A549 (cell line): ENCODE results near the gene RDH11. TPM values are rescaled to one million over a fixed set of nuclear protein-coding genes. Genes with fewer than 3 reads are reported as not detected.

Experiments used
- ATAC-seq, 2 experiments: fragments of 200-7000 bp in 1 of 2; fragments of >200 bp in 1 of 2; cut with Nextera tagmentation in 1 of 2; cut with Tn5 transposase in 1 of 2; 3 replicates each; pipeline versions ENCODE4 v1.8.0 to v1.9.1; 2018 to 2020; ENCODE audit warnings: mild to moderate bottlenecking in 1 of 2, moderate library complexity in 1 of 2
- CTCF ChIA-PET: fragments of 300-600 bp; sonication (Branson Sonifier 250); formaldehyde crosslinking; extraction: SDS; loops from one replicate; lab custom pipeline; 2021; ENCODE audit warnings: antibody characterized with exemption, inconsistent platforms; lab: Yijun Ruan, JAX
- POLR2A ChIA-PET: fragments of 350-600 bp; formaldehyde crosslinking; extraction: SDS; loops from one replicate; lab custom pipeline; 2021; ENCODE audit warnings: antibody characterized with exemption, inconsistent platforms; lab: Yijun Ruan, JAX
- DNase-seq, 2 experiments: peaks; one replicate each; pipeline versions ENCODE4 v3.0.0 to v3.0.0-alpha.2; 2011 to 2016; ENCODE audit warnings: low read depth in 1 of 2, low spot score in 1 of 2
- FAIRE-seq: peaks from 2 replicates; lab custom pipeline; 2011; peaks lifted over from hg19 to GRCh38; lab: Jason Lieb, UNC
- H3K27ac ChIP-seq, 2 experiments: fragments of >200 bp; sonication (Bioruptor Twin); formaldehyde crosslinking; 3 replicates each; pipeline ENCODE4 v1.5.1; 2016 to 2017
- H3K4me1 ChIP-seq: fragments of >200 bp; sonication (Bioruptor Twin); formaldehyde crosslinking; 3 replicates; pipeline ENCODE4 v1.6.1; 2016
- H3K4me2 ChIP-seq: fragments of >200 bp; sonication (Bioruptor Twin); formaldehyde crosslinking; 3 replicates; pipeline ENCODE4 v1.6.1; 2016
- H3K4me3 ChIP-seq: fragments of >200 bp; sonication (Bioruptor Twin); formaldehyde crosslinking; 3 replicates; pipeline ENCODE4 v1.5.1; 2016
- H3K9me3 ChIP-seq: fragments of >200 bp; sonication (Bioruptor Twin); formaldehyde crosslinking; 3 replicates; pipeline ENCODE4 v1.6.1; 2016
- BHLHE40 ChIP-seq: IDR thresholded peaks from 2 replicates; pipeline ENCODE4 v1.6.1; 2012; ENCODE audit warnings: low read depth, low read length, inconsistent platforms
- CEBPB ChIP-seq, 2 experiments: fragments of >200 bp in 1 of 2; sonication (Bioruptor Twin) in 1 of 2; formaldehyde crosslinking in 1 of 2; IDR thresholded peaks; 2 replicates each; pipeline ENCODE4 v1.6.1; 2012 to 2016
- EP300 ChIP-seq, 2 experiments: fragments of >200 bp; sonication (Bioruptor Twin); formaldehyde crosslinking; IDR thresholded peaks; 2 replicates in 1 of 2; 3 replicates in 1 of 2; pipeline ENCODE4 v1.6.1; 2016 to 2017
- FOSL2 ChIP-seq, 2 experiments: fragments of 450-650 bp in 1 of 2; fragments of >200 bp in 1 of 2; sonication (Bioruptor Twin) in 1 of 2; formaldehyde crosslinking; IDR thresholded peaks; 2 replicates each; pipeline versions ENCODE4 v1.5.0 to v1.6.1; 2016 to 2020; ENCODE audit warnings: mild to moderate bottlenecking in 1 of 2, moderate library complexity in 1 of 2
- FOXS1 ChIP-seq: fragments of 250-450 bp; sonication (Bioruptor Pico); IDR thresholded peaks from 2 replicates; pipeline ENCODE4 v1.5.0; 2020; ENCODE audit warnings: mild to moderate bottlenecking, moderate library complexity
- HEYL ChIP-seq: fragments of 250-450 bp; sonication (Bioruptor Pico); IDR thresholded peaks from 2 replicates; pipeline ENCODE4 v1.8.0; 2021; ENCODE audit warnings: mild to moderate bottlenecking, moderate library complexity
- HOXA7 ChIP-seq: fragments of 250-450 bp; sonication (Bioruptor Pico); IDR thresholded peaks from 2 replicates; pipeline ENCODE4 v1.5.0; 2020; ENCODE audit warnings: mild to moderate bottlenecking, moderate library complexity
- HOXB13 ChIP-seq: fragments of 250-450 bp; sonication (Bioruptor Pico); IDR thresholded peaks from 2 replicates; pipeline ENCODE4 v1.5.0; 2020; ENCODE audit warnings: low read depth, mild to moderate bottlenecking, moderate library complexity
- HOXB5 ChIP-seq: fragments of 250-450 bp; sonication (Bioruptor Pico); IDR thresholded peaks from 2 replicates; pipeline ENCODE4 v1.5.0; 2020; ENCODE audit warnings: mild to moderate bottlenecking, moderate library complexity
- JUN ChIP-seq, 2 experiments: fragments of >200 bp; sonication (Bioruptor Twin); formaldehyde crosslinking; IDR thresholded peaks; 2 replicates in 1 of 2; 3 replicates in 1 of 2; pipeline ENCODE4 v1.6.1; 2016 to 2017
- JUNB ChIP-seq: fragments of >200 bp; sonication (Bioruptor Twin); formaldehyde crosslinking; IDR thresholded peaks from 2 replicates; pipeline ENCODE4 v1.6.1; 2016
- MAZ ChIP-seq: fragments of 150-350 bp; IDR thresholded peaks from 2 replicates; pipeline ENCODE4 v1.6.1; 2014; ENCODE audit warnings: antibody characterized with exemption, low read depth, low read length, borderline replicate concordance
- NFE2L2 ChIP-seq: fragments of 150-350 bp; conservative IDR thresholded peaks from 2 replicates; pipeline ENCODE4 v1.6.1; 2014; ENCODE audit warnings: low read length
- NR3C1 ChIP-seq: fragments of >200 bp; sonication (Bioruptor Twin); formaldehyde crosslinking; IDR thresholded peaks from 3 replicates; pipeline ENCODE4 v1.6.1; 2017
- POLR2A ChIP-seq: IDR thresholded peaks from 2 replicates; pipeline ENCODE4 v1.6.1; 2012; ENCODE audit warnings: mild to moderate bottlenecking, low read length
- TFCP2L1 ChIP-seq: fragments of 250-450 bp; sonication (Bioruptor Pico); IDR thresholded peaks from 2 replicates; pipeline ENCODE4 v1.5.0; 2021; ENCODE audit warnings: mild to moderate bottlenecking
- WGBS: methylation state at CpG from one replicate; pipeline ENCODE4 v1.1.6; 2017; ENCODE audit errors: missing lambda C conversion rate; 5-methylcytosine and 5-hydroxymethylcytosine counted together
- polyA plus RNA-seq, 4 experiments: library from polyadenylated mRNA; depleted of rRNA in 3 of 4; stranded (reverse); fragments of >200 nt; fragmentation: RNase III in 1 of 4; extraction: RNeasy Plus Mini Kit Qiagen cat#74134 plus additional on column Dnase treatment in 1 of 4; gene quantifications; 2 replicates in 3 of 4; 3 replicates in 1 of 4; pipeline ENCODE4 v1.2.3, GENCODE V29; 2011 to 2017
- TF ChIP-seq, protein P1 (sequence below): fragments of 250-450 bp; sonication (Bioruptor Pico); IDR thresholded peaks from 2 replicates; pipeline ENCODE4 v1.5.0; 2020; ENCODE audit warnings: low read depth, mild to moderate bottlenecking, moderate library complexity
- TF ChIP-seq, protein P2 (sequence below): fragments of 200-600 bp; sonication (generic); IDR thresholded peaks from 2 replicates; pipeline ENCODE4 v1.6.1; 2016; ENCODE audit warnings: antibody characterized with exemption, mild to moderate bottlenecking, moderate library complexity
- TF ChIP-seq, protein P3 (sequence below): fragments of 450-650 bp; IDR thresholded peaks from 2 replicates; pipeline ENCODE4 v1.6.1; 2014; ENCODE audit warnings: antibody characterized with exemption
- TF ChIP-seq, protein P4 (sequence below): IDR thresholded peaks from 2 replicates; pipeline ENCODE4 v1.6.1; 2012
- TF ChIP-seq, protein P5 (sequence below): IDR thresholded peaks from 2 replicates; pipeline ENCODE4 v1.6.1; 2012
- TF ChIP-seq, protein P6 (sequence below): fragments of >200 bp; sonication (Bioruptor Twin); formaldehyde crosslinking; IDR thresholded peaks from 3 replicates; pipeline ENCODE4 v1.6.1; 2016

RDH11 gene
- polyA plus RNA-seq, 2 of the 4 experiments (the other 2 are of a cell fraction) = 85.7 to 132 TPM

DNA sequence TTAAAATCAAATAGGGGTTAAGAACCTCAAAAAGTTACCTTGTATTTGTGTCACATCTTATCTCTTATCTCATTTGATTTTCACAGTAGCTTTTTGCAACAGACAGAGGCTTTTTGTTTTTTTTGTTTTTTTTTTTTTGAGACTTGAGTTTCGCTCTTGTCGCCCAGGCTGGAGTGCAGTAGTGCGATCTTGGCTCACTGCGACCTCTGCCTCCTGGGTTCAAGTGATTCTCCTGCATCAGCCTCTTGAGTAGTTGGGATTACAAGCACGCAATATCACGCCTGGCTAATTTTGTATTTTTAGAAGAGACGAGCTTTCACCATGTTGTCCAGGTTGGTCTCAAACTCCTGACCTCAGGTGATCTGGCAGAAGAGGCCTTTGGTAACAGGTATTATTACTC, 31.8 kb upstream of the RDH11 start:
- ChIA-PET CTCF (interaction anchor here (0.6 to 2.6 kb wide), 4 partner anchors 9 to 142 kb away, joined by 4 to 20 read pairs (median 5); no protein-coding TSS in a partner anchor), POLR2A (no interaction called here)
- Histone ChIP-seq H3K4me2 (no peak overlapping the region), H3K9me3 (peaks cover 3% of the 10 kb centered on the region; the same call in 1 of the 3 replicates), H3K27ac (no peak overlapping the region), H3K4me3 (no peak overlapping the region), H3K4me1 (no peaks in the 10 kb centered on the region)
- WGBS = 85% methylated on average over 7 of the region's 7 CpGs
- no peak for FAIRE-seq
- no peak for DNase-seq
- no peak for ATAC-seq
- TF ChIP-seq, protein P1, sequence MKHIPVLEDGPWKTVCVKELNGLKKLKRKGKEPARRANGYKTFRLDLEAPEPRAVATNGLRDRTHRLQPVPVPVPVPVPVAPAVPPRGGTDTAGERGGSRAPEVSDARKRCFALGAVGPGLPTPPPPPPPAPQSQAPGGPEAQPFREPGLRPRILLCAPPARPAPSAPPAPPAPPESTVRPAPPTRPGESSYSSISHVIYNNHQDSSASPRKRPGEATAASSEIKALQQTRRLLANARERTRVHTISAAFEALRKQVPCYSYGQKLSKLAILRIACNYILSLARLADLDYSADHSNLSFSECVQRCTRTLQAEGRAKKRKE (CRISPR knock-in tag) = no peak
- no peak for TF ChIP-seq EP300 (IDR thresholded peaks at IDR 0.05)
- no peak for TF ChIP-seq FOXS1 (CRISPR knock-in tag)
- no peak for TF ChIP-seq HOXA7 (CRISPR knock-in tag)
- TF ChIP-seq JUNB = no peak
- TF ChIP-seq, protein P2, sequence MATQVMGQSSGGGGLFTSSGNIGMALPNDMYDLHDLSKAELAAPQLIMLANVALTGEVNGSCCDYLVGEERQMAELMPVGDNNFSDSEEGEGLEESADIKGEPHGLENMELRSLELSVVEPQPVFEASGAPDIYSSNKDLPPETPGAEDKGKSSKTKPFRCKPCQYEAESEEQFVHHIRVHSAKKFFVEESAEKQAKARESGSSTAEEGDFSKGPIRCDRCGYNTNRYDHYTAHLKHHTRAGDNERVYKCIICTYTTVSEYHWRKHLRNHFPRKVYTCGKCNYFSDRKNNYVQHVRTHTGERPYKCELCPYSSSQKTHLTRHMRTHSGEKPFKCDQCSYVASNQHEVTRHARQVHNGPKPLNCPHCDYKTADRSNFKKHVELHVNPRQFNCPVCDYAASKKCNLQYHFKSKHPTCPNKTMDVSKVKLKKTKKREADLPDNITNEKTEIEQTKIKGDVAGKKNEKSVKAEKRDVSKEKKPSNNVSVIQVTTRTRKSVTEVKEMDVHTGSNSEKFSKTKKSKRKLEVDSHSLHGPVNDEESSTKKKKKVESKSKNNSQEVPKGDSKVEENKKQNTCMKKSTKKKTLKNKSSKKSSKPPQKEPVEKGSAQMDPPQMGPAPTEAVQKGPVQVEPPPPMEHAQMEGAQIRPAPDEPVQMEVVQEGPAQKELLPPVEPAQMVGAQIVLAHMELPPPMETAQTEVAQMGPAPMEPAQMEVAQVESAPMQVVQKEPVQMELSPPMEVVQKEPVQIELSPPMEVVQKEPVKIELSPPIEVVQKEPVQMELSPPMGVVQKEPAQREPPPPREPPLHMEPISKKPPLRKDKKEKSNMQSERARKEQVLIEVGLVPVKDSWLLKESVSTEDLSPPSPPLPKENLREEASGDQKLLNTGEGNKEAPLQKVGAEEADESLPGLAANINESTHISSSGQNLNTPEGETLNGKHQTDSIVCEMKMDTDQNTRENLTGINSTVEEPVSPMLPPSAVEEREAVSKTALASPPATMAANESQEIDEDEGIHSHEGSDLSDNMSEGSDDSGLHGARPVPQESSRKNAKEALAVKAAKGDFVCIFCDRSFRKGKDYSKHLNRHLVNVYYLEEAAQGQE = no peak
- no peak for TF ChIP-seq MAZ
- TF ChIP-seq, protein P3, sequence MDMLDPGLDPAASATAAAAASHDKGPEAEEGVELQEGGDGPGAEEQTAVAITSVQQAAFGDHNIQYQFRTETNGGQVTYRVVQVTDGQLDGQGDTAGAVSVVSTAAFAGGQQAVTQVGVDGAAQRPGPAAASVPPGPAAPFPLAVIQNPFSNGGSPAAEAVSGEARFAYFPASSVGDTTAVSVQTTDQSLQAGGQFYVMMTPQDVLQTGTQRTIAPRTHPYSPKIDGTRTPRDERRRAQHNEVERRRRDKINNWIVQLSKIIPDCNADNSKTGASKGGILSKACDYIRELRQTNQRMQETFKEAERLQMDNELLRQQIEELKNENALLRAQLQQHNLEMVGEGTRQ = no peak
- TF ChIP-seq, protein P4, sequence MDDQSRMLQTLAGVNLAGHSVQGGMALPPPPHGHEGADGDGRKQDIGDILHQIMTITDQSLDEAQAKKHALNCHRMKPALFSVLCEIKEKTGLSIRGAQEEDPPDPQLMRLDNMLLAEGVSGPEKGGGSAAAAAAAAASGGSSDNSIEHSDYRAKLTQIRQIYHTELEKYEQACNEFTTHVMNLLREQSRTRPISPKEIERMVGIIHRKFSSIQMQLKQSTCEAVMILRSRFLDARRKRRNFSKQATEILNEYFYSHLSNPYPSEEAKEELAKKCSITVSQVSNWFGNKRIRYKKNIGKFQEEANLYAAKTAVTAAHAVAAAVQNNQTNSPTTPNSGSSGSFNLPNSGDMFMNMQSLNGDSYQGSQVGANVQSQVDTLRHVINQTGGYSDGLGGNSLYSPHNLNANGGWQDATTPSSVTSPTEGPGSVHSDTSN = no peak
- no peak for TF ChIP-seq HOXB13 (CRISPR knock-in tag)
- TF ChIP-seq NR3C1 = no peak
- TF ChIP-seq, protein P5, sequence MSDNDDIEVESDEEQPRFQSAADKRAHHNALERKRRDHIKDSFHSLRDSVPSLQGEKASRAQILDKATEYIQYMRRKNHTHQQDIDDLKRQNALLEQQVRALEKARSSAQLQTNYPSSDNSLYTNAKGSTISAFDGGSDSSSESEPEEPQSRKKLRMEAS = no peak
- TF ChIP-seq POLR2A = no peak
- TF ChIP-seq, protein P6, sequence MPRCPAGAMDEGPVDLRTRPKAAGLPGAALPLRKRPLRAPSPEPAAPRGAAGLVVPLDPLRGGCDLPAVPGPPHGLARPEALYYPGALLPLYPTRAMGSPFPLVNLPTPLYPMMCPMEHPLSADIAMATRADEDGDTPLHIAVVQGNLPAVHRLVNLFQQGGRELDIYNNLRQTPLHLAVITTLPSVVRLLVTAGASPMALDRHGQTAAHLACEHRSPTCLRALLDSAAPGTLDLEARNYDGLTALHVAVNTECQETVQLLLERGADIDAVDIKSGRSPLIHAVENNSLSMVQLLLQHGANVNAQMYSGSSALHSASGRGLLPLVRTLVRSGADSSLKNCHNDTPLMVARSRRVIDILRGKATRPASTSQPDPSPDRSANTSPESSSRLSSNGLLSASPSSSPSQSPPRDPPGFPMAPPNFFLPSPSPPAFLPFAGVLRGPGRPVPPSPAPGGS = no peak

DNA sequence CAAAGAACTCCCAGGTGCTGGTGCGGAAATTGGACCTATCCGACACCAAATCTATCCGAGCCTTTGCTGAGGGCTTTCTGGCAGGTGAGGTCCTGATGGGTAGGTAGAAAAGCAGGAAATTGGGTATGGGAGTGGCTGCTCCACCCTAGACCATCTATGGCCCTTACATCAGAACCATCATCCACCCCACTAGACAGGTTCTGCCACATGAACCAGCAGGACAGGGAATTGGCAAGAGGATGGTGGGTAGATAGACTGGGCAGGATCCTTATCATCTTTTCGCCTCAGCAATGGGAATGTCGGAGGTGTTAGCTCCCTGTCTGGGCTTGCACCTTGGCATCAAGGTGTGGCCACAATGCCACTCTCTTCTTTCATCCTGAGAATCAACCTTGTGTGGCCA, 29.6 kb upstream of the RDH11 start:
- ChIA-PET CTCF (interaction anchor here (1.1 kb wide), 1 partner anchor 155 kb away, joined by 3 read pairs; no protein-coding TSS in a partner anchor), POLR2A (no interaction called here)
- FAIRE-seq (no peak), DNase-seq (no peak), ATAC-seq (no peak)
- 66% methylated on average over 5 of the region's 5 CpGs for WGBS
- no peaks in the 10 kb centered on the region for H3K4me1 ChIP-seq
- no peak overlapping the region for H3K4me2 ChIP-seq
- H3K4me3 ChIP-seq = no peak overlapping the region
- peaks cover 3% of the 10 kb centered on the region; the same call in 1 of the 3 replicates for H3K9me3 ChIP-seq
- TF ChIP-seq HEYL (CRISPR knock-in tag) (no peak), FOSL2 (IDR thresholded peaks at IDR 0.05) (no peak), FOSL2 (CRISPR knock-in tag; IDR thresholded peaks at IDR 0.05) (no peak), HOXB5 (CRISPR knock-in tag) (no peak), JUNB (no peak), NFE2L2 (no peak), CEBPB (IDR thresholded peaks at IDR 0.05) (no peak), BHLHE40 (no peak), JUN (IDR thresholded peaks at IDR 0.05) (no peak), TFCP2L1 (CRISPR knock-in tag) (no peak)
- TF ChIP-seq, protein P2 = no peak
- no peak overlapping the region for H3K27ac ChIP-seq
